OCI-LY3 (cell line): ENCODE results near the gene CACNG4.

ENCODE experiments used
- H2AFZ ChIP-seq: fragments of 200-600, 300-600 bp; shearing (Covaris generic); 2 replicates; pipeline ENCODE4 v1.6.0; 2014; ENCODE audit warnings: antibody characterized with exemption, low read depth, low read length
- H3K27ac ChIP-seq: fragments of 200-600, 300-600 bp; sonication (generic); 2 replicates; pipeline ENCODE4 v1.5.1; 2014; ENCODE audit warnings: mild to moderate bottlenecking, low read length, moderate library complexity, mixed read lengths
- H3K27me3 ChIP-seq: fragments of 200-600, 300-600 bp; sonication (generic); 2 replicates; pipeline ENCODE4 v1.6.1; 2014; ENCODE audit warnings: low read depth, low read length, mixed read lengths
- H3K36me3 ChIP-seq: fragments of 200-600, 300-600 bp; sonication (generic); replicated peaks from 2 replicates; pipeline ENCODE3; 2014; ENCODE audit warnings: low read depth, low read length, mixed read lengths
- H3K4me1 ChIP-seq: fragments of 300-600, 200-600 bp; sonication (generic); 2 replicates; pipeline ENCODE4 v1.6.1; 2014; ENCODE audit warnings: low read length, mixed read lengths
- H3K4me2 ChIP-seq: fragments of 200-600, 300-600 bp; sonication (generic); 2 replicates; pipeline ENCODE4 v1.6.1; 2014; ENCODE audit warnings: low read length, mixed read lengths
- H3K4me3 ChIP-seq: fragments of 300-600, 200-600 bp; sonication (generic); 2 replicates; pipeline ENCODE4 v1.5.1; 2014; ENCODE audit warnings: antibody characterized with exemption, mild to moderate bottlenecking, low read length, moderate library complexity
- H3K79me2 ChIP-seq: fragments of 300-600, 200-600 bp; shearing (Covaris generic); 2 replicates; pipeline ENCODE4 v1.6.1; 2014; ENCODE audit warnings: mild to moderate bottlenecking, low read length, mixed read lengths
- H3K9ac ChIP-seq: fragments of 300-600, 200-600 bp; shearing (Covaris generic); 2 replicates; pipeline ENCODE4 v1.6.0; 2014; ENCODE audit warnings: mild to moderate bottlenecking, low read length, moderate library complexity
- H3K9me3 ChIP-seq: fragments of 200-600, 300-600 bp; shearing (Covaris generic); 2 replicates; pipeline ENCODE4 v1.6.1; 2014; ENCODE audit warnings: low read length, mixed read lengths; ENCODE audit not compliant: insufficient read depth
- H4K20me1 ChIP-seq: fragments of 200-600, 300-600 bp; sonication (generic); 2 replicates; pipeline ENCODE4 v1.6.1; 2016; ENCODE audit warnings: low read length, mixed read lengths; ENCODE audit not compliant: insufficient read depth
- EZH2phosphoT487 ChIP-seq: fragments of 200-600 bp; shearing (Covaris generic); IDR thresholded peaks from 2 replicates; pipeline ENCODE4 v1.6.1; 2018; ENCODE audit warnings: antibody characterized with exemption, mixed run types, low read depth
- TF ChIP-seq, protein P1 (sequence below): fragments of 200-600, 300-600 bp; sonication (generic); IDR thresholded peaks from 2 replicates; pipeline ENCODE4 v1.5.1; 2014; ENCODE audit warnings: antibody characterized with exemption, low read length, low read depth

Gene CACNG4

DNA sequence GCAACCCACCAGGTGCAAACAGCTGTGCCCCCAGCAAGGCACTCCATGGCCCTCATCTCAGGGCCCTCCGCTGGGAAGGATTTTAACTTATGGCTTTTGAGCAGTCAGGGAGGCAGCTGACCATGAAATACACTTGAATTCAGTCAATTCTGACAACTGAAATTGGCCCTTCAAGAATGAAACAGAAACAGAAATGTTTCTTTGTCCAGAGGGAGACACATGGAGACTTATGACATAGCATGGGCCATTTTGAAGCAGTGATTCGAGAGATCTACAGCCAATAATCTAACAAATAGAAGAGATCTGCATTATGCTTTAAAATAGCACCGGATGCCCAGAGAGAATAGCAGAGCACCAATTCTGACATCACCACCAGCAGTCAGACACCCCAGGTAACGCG is 87.3 kb downstream of the CACNG4 start:
- Histone ChIP-seq H3K9ac (no peak overlapping the region), H3K36me3 (no peaks in the 10 kb centered on the region), H3K9me3 (peaks cover 16% of the 10 kb centered on the region; the same call in 1 of the 2 replicates), H3K79me2 (no peaks in the 10 kb centered on the region), H3K27ac (no peak overlapping the region), H3K27me3 (no peaks in the 10 kb centered on the region), H3K4me3 (no peak overlapping the region), H4K20me1 (no peaks in the 10 kb centered on the region), H3K4me1 (no peaks in the 10 kb centered on the region), H3K4me2 (no peak overlapping the region), H2AFZ (no peak overlapping the region)
- no peak for TF ChIP-seq EZH2phosphoT487
- TF ChIP-seq, protein P1, sequence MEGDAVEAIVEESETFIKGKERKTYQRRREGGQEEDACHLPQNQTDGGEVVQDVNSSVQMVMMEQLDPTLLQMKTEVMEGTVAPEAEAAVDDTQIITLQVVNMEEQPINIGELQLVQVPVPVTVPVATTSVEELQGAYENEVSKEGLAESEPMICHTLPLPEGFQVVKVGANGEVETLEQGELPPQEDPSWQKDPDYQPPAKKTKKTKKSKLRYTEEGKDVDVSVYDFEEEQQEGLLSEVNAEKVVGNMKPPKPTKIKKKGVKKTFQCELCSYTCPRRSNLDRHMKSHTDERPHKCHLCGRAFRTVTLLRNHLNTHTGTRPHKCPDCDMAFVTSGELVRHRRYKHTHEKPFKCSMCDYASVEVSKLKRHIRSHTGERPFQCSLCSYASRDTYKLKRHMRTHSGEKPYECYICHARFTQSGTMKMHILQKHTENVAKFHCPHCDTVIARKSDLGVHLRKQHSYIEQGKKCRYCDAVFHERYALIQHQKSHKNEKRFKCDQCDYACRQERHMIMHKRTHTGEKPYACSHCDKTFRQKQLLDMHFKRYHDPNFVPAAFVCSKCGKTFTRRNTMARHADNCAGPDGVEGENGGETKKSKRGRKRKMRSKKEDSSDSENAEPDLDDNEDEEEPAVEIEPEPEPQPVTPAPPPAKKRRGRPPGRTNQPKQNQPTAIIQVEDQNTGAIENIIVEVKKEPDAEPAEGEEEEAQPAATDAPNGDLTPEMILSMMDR = no peak

DNA sequence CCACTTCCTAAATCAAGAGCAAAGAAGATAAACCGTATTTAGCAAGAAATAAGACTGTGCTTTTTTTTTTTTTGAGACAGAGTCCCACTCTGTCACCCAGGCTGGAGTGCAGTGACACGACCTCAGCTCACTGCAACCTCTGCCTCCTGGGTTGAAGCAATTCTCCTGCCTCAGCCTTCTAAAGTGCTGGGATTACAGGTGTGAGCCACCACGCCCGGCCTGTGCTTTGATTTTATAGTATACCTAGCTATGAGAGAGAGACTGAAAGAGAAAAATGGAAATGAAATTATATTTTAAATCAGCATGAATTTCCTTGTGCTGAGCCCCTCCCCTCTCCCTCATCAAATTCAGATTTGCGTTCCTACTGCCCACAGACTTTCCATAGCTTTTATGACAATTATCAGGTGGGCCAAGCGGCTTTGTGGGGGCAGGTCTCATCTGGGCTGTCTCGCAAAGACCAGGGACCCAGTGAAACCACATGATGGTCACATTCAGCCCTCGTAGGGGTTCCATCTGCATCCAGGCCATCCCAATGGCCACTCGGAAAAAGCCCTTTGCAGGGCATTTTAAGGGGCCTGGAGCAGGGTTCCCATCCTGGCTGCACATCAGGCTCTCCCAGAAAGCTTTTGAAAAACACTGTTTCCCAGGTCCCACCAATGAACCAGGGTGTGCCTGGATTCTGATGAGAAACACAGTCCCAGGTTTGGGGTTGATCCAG is 88.4 kb downstream of the CACNG4 start:
- no peaks in the 10 kb centered on the region for H3K36me3 ChIP-seq
- H3K9me3 ChIP-seq = peaks cover 12% of the 10 kb centered on the region; the same call in 1 of the 2 replicates
- H3K4me3 ChIP-seq = no peak overlapping the region
- H3K9ac ChIP-seq = no peak overlapping the region
- no peak overlapping the region for H3K27ac ChIP-seq
- H4K20me1 ChIP-seq = no peaks in the 10 kb centered on the region
- no peaks in the 10 kb centered on the region for H3K27me3 ChIP-seq
- no peak for TF ChIP-seq EZH2phosphoT487
- TF ChIP-seq, protein P1 = no peak
- H3K79me2 ChIP-seq = no peaks in the 10 kb centered on the region
- H3K4me2 ChIP-seq = no peak overlapping the region
- H3K4me1 ChIP-seq = no peaks in the 10 kb centered on the region
- H2AFZ ChIP-seq = no peak overlapping the region

DNA sequence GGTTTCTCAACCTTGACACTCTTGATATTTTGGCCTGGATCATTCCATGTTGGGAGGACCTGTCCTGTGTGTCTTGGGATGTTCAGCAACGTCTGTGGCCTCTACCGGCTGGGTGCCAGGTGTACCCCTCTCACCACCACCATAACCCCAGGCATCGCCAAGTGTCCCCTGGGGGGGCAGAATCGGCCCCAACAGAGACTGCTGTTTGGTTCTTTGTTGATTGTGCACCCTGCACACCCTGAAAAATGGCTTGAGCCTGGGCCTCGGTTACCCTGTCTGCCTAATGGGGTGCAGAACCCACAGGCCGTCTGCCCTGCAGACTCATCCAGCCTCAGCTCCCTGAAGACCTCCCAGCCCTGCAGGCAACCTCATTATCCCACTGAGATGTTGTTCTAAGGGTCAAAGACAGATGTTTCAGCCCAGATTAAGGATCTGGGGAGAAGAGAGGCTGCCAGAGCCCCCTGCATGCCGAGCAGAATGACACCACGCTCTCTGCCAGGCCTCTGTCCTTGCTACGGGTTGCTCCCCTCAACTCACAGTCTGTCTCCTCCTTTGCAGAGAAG is 89.0 kb downstream of the CACNG4 start:
- no peaks in the 10 kb centered on the region for H3K27me3 ChIP-seq
- H3K36me3 ChIP-seq = no peaks in the 10 kb centered on the region
- no peak overlapping the region for H3K4me2 ChIP-seq
- H3K79me2 ChIP-seq = no peaks in the 10 kb centered on the region
- no peak overlapping the region for H3K9ac ChIP-seq
- H3K9me3 ChIP-seq = peaks cover 11% of the 10 kb centered on the region; the same call in 1 of the 2 replicates
- H3K4me3 ChIP-seq = no peak overlapping the region
- no peak overlapping the region for H2AFZ ChIP-seq
- no peak for TF ChIP-seq EZH2phosphoT487
- TF ChIP-seq, protein P1 = no peak
- no peaks in the 10 kb centered on the region for H4K20me1 ChIP-seq
- H3K4me1 ChIP-seq = no peaks in the 10 kb centered on the region
- H3K27ac ChIP-seq = no peak overlapping the region

DNA sequence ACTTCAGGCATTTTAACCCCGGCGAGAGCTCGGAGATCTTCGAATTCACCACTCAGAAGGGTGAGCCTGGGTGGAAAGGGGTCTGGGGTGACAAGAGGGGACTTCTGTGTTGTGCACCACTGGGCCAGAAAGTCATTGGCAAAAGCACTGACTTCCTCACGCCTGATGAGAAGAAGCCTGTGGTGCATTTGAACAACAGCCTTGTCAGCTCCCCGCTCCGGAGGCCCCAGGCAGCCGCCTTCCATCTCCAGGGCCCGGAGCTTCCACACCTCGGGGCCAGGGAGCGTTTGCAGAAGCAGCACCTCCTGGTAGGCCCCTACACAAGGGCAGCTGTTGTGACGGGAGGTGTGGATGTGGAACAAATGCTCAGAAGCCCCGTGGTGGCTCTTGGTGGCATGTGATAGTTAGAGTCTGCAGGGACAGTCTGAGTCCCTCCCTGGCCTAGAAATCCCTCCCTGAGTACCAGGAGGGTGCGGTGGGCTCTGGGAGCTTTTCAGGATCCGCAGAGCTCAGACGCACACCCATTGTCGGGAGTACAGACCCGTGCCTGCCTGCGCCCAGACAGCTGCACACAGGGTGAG is 89.6 kb downstream of the CACNG4 start:
- Histone ChIP-seq H3K4me2 (no peak overlapping the region), H3K36me3 (no peaks in the 10 kb centered on the region)
- TF ChIP-seq, protein P1 = no peak
- no peak for TF ChIP-seq EZH2phosphoT487

More for the DNA sequence above, 89.6 kb downstream of the CACNG4 start:
- Histone ChIP-seq H3K27me3 (no peaks in the 10 kb centered on the region), H3K4me1 (no peaks in the 10 kb centered on the region), H3K4me3 (no peak overlapping the region), H2AFZ (no peak overlapping the region), H3K9ac (no peak overlapping the region), H3K79me2 (no peaks in the 10 kb centered on the region), H4K20me1 (no peaks in the 10 kb centered on the region), H3K27ac (no peak overlapping the region), H3K9me3 (peaks cover 5% of the 10 kb centered on the region; the same call in 1 of the 2 replicates)
